ENCODE measurements around the gene DLGAP1. TPM values are rescaled to one million over a fixed set of nuclear protein-coding genes. Genes with fewer than 3 reads are reported as not detected.

Gene DLGAP1
- total and polyA plus RNA-seq, 2 of the 8 experiments (the other 6 are each of a cell fraction or from before 2014, with no cell fraction given), result 11.8 to 16.9 TPM

- TF ChIP-seq CTCF (IDR thresholded peaks at IDR 0.05; ENCODE audit: control extremely low read depth in 1 of 3, insufficient read depth in 1 of 3, low read depth in 1 of 3, low read length in 3 of 3) (no peak), SIRT6 (IDR thresholded peaks at IDR 0.05; ENCODE audit: low read length) (no peak), BCL11A (IDR thresholded peaks at IDR 0.05; ENCODE audit: low read depth in 2 of 2, low read length in 2 of 2) (no peak), E2F6 (IDR thresholded peaks at IDR 0.05) (no peak), CHD7 (IDR thresholded peaks at IDR 0.05; ENCODE audit: insufficient replicate concordance, low read length) (no peak), JUND (IDR thresholded peaks at IDR 0.05; ENCODE audit: low read length) (no peak), SP1 (IDR thresholded peaks at IDR 0.05; ENCODE audit: low read depth, low read length) (no peak)
These were observed 658.7 kb downstream of the DLGAP1 start (continued) for GRCh38 chr18:3796434-3796833.
